HG02571 (cell line): Measurements from ENCODE around the gene COCH.

Experiments used
- ATAC-seq: cut with Tn5 transposase; IDR thresholded peaks from one replicate; pipeline ENCODE4 v1.9.1; 2021; ENCODE audit warnings: mild to moderate bottlenecking, moderate library complexity; ENCODE audit not compliant: unreplicated experiment

COCH gene

GRCh38 chr14:30874120-30874998 is at the start of gene COCH:
Gene COCH (plus strand): TSS chr14:30874559. CDS start chr14:30874939, 380 bp downstream.
- ATAC-seq = peak; percentile 70

- no peak for ATAC-seq
Observed at GRCh38 chr14:30826070-30826469, 48.3 kb upstream of the COCH start.

- ATAC-seq = no peak
Observed at GRCh38 chr14:30829853-30830252, 44.5 kb upstream of the COCH start.

GRCh38 chr14:30834353-30834752 is 40.0 kb upstream of the COCH start:
- no peak for ATAC-seq

GRCh38 chr14:30838351-30838750 is 36.0 kb upstream of the COCH start:
- no peak for ATAC-seq

- ATAC-seq = no peak
Observed at GRCh38 chr14:30840086-30840779, 34.1 kb upstream of the COCH start.

DNA sequence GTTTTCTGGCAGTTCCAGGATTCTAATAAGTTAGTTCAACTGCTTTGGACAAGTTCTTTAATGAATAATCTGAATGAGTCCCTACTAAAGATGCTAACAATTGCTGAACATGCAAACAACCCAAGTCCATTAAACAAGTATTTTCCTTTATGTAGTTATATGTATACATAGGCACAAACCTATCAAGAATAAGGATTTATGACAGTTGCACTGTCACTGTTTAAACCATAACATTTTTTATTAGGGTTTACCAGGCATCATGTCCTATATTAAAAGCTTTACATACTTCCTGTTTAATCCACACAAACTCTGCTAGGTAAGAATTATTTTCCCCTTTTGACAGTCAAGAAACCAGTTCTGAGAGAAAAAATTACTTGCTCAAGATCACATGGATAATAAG is 31.9 kb upstream of the COCH start:
- ATAC-seq = no peak

DNA sequence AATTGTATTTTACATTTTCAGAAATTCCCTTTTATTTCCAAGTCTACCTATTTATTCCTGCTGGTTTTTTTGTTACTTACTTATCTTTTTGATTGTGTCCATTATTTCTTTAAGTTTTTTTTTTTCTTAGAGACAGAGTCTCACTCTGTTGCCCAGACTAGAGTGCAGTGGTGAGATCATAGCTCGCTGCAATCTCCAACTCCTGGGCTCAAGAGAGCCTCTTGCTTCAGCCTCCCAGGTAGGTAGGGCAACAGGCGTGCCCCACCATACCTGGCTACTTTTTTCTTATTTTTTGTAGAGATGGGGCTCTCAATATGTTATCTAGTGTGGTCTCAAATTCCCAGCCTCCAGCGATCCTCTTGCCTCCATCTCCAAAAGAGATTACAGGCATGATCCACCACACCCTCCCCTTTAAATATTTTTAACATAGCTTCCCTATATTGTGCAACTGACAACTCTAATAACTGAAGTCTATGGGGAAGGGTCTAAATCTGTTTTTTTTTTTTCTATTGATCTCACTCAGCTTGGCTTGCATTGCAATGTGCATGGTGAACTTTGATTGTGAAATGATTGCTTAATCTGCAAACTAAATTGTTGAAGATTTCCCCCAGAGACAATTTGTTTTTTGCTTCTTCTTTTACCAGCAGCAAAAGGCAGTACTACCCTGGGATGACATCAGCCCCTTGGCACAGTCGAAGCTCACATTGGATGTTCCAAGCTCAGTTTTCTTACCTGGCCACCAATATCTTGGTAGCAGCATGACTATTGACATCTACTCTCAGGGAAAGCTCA is 25.7 kb upstream of the COCH start:
- ATAC-seq = no peak

DNA sequence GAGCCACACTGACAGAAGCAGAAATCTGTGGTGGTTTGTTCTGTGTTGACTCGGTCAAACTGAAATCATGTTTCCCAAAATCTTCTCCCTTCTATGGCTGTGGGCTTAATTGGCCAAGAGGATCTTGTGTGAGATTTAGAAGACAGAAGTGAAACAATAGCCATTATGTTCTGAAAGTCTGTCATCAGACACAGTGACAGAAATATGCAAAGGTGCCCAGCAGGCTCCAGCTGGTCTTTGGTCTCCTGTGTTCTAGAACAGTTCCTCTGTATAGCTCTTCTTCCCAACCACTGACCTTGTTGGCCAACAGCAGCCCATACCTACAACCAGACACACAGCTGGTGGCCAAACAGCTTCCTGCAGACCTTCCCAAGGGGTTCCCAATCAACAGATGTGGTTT is 25.0 kb upstream of the COCH start:
- ATAC-seq = peak; percentile 95

DNA sequence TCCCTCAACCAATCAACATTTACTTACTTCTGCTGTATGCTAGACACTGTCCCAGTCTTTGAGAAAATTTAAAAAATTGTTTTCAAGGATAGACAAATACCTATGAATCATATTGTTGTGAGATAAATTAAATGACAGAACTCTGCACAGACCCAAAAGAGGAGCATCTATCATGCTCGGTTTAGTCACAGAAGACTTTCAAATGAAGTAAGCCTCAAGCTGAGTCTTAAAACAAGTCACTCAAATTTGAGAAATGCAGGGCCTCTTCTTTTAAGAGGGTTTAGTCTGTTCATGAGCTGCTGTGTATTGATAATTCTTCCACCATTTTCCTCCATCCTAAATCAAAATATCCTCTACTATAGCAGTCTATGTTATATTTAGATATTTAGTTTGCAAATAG is 24.4 kb upstream of the COCH start:
- no peak for ATAC-seq

GRCh38 chr14:30853946-30854345 is 20.4 kb upstream of the COCH start:
- ATAC-seq = no peak

DNA sequence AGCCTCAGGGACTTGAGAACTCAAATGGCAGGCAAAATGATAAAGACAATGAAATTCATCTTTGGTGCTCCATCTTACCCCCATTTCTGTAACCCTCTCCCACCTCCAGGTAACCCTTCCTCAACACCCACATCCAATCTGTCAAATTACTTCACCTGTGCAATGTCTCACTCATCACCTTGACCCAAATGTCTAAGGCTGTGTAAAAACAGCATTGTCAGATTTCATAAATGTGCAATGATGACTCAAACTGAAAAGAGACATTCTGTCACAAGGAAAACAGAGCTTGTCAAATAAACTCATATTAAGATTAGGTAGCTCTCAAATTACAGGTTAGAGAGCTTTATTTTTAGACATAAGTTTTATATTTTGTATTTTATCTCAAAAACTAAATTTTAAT is 19.9 kb upstream of the COCH start:
- ATAC-seq = no peak

DNA sequence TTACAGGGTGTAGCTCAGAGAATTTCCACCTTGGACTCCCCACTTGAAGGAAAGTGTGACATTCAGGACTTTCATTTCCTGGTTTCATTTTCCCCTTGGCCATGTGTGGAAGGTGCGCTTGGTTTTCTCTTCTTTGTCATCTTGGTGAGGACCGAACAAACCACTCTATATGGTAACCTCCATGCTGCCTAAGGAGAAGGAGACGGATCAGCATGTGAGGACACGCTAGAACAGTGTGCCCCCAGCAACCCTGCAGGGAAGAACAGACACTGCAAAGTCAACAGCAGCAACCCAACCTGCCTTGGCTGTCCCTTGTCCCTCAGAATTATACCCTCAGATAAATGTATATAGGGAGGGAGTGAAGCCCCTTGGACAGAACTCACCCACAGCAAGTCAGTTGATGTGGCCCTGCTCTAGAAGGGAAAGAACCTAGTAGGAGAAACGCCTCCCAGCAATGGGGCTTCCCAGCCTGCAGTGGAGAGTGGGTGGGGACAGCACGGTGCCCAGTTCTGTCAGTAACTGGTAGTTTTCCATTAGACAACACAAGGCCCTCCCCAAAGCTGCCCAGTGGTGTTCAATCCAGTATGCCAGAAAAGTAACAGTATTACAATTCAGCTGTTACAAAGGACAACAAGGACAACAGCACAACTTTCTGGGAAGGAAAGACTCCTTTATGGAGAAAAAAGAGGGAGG is 18.9 kb upstream of the COCH start:
- peak; percentile 72 for ATAC-seq

- ATAC-seq = no peak
Observed at GRCh38 chr14:30861200-30861599, 13.2 kb upstream of the COCH start.

GRCh38 chr14:30864934-30865333 is 9.4 kb upstream of the COCH start:
- no peak for ATAC-seq

- no peak for ATAC-seq
Observed at GRCh38 chr14:30868736-30869135, 5.6 kb upstream of the COCH start.

DNA sequence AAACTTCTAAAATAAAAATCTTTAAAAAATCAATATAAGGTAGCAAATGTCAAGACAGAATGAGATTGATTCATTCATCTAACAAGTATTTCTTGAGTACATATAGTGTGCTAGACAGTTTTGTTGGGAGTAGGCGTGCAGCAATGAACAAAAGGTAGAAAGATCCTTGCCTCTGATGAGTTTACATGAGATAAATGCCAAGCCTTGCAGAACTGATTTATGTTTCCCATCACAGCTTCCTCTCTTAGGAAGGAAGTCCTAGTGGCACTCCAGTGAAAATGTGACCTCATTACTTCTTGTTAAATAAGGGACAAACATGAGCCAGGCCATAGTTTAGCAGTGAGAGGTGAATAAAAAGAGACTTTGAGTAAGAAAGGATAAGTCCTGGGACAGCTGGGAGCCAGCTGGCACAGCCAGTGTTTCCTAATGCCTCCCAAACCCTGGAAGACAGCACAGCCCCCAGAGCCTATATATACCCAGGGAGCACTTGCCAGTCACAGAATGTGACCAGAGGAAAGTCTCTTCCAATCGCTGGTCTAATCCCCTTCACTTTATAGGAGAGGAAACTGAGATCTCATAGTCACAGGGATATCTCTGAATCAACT is 4.7 kb upstream of the COCH start:
- ATAC-seq = no peak

DNA sequence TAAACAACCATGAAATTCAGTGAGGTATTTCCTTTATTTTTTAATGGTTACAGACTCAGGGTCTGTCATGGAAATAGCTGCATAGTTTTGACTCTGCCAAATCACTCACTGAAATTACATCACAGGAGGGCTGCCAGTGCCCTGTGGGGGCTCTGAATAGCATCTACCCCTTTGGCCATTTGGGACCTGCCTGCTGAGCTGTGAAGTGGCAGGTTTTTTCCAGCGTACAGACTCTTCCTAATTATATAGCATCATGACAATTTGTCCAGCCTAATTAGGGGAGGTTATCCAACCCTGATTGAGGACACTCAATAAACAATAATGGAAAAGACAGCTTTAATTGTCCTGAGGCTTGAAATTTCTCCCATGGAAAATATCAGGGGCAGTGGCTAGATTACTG is 1.8 kb upstream of the COCH start:
- ATAC-seq = no peak

GRCh38 chr14:30873308-30874119 is 845 bp upstream of the COCH start:
- no peak for ATAC-seq
